ENCODE data around the gene ZNF157.

ZNF157 gene

GRCh38 chrX:47447607-47448006 is 77.2 kb downstream of the ZNF157 start:
- no peak for DNase-seq (ENCODE audit: low read depth)

- DNase-seq (ENCODE audit: low read depth), result no peak
These were observed 77.9 kb downstream of the ZNF157 start for GRCh38 chrX:47448165-47448806.

GRCh38 chrX:47452112-47452511 is 81.7 kb downstream of the ZNF157 start:
- DNase-seq (ENCODE audit: low read depth), result no peak

- DNase-seq (ENCODE audit: low read depth), result no peak
These were observed 85.7 kb downstream of the ZNF157 start for GRCh38 chrX:47456080-47456479.

- DNase-seq (ENCODE audit: low read depth), result no peak
These were observed 88.2 kb downstream of the ZNF157 start for GRCh38 chrX:47458528-47458927.

GRCh38 chrX:47460561-47460960 is 90.2 kb downstream of the ZNF157 start:
- no peak for DNase-seq (ENCODE audit: low read depth)
